Astrocyte of the spinal cord (primary cell): ENCODE data around the gene RPLP2.
A peak's percentile ranks its signal among the peaks of the same experiment; 100 is the strongest.

ENCODE experiments used
- DNase-seq: peaks from one replicate; pipeline ENCODE4 v3.0.0; 2011; ENCODE audit warnings: low read depth, low spot score
- H3K4me3 ChIP-seq: 2 replicates; pipeline ENCODE4 v1.5.1; 2011; ENCODE audit warnings: low read depth, mild to moderate bottlenecking, low read length, moderate library complexity
- CTCF ChIP-seq: IDR thresholded peaks from 2 replicates; pipeline ENCODE4 v1.5.1; 2012; ENCODE audit warnings: low read depth, mild to moderate bottlenecking, low read length, inconsistent platforms
- in situ Hi-C: cut with HindIII; loops from 2 replicates; pipeline ENCODE4 v1.10.0; 2017; ENCODE audit warnings: low sequenced_read_pairs

Gene RPLP2

GRCh38 chr11:828506-829175 lies 18.9 kb downstream of the RPLP2 start:
- in situ Hi-C loops, result no loop called here
- no peak overlapping the region for H3K4me3 ChIP-seq
- DNase-seq, result no peak
- no peak for TF ChIP-seq CTCF

- no peak for TF ChIP-seq CTCF
- peak overlapping the region; percentile 43 for H3K4me3 ChIP-seq
- in situ Hi-C loops, result no loop called here
- DNase-seq, result no peak
These were observed 19.5 kb downstream of the RPLP2 start for GRCh38 chr11:829176-829846.

- DNase-seq, result no peak
- no peak for TF ChIP-seq CTCF
- peak overlapping the region; percentile 43 for H3K4me3 ChIP-seq
- in situ Hi-C loops, result no loop called here
These were observed 20.1 kb downstream of the RPLP2 start for GRCh38 chr11:829847-830294.

- peak; percentile 66 for DNase-seq
- no peak for TF ChIP-seq CTCF
- peak overlapping the region; percentile 43 for H3K4me3 ChIP-seq
- in situ Hi-C loops, result no loop called here
These were observed 20.7 kb downstream of the RPLP2 start for GRCh38 chr11:830295-831117.

GRCh38 chr11:831118-831864 lies 21.5 kb downstream of the RPLP2 start:
- no peak for TF ChIP-seq CTCF
- H3K4me3 ChIP-seq, result peak overlapping the region; percentile 12

GRCh38 chr11:831961-832528 lies 22.3 kb downstream of the RPLP2 start:
- no peak for TF ChIP-seq CTCF
- peak overlapping the region; percentile 40 for H3K4me3 ChIP-seq
- DNase-seq, result no peak
- in situ Hi-C loops, result no loop called here

More at GRCh38 chr11:831118-831864, 21.5 kb downstream of the RPLP2 start:
- in situ Hi-C loops, result no loop called here
- peak; percentile 80 for DNase-seq
